ENCODE measurements around the gene SLC12A4.

The SLC12A4 gene

GRCh38 chr16:67933805-67934204, 34.6 kb downstream of the SLC12A4 start:
- Histone ChIP-seq H3K36me3 (ENCODE audit: control insufficient read depth, insufficient read depth, low read length) (peaks cover 45% of the 10 kb centered on the region), H3K4me3 (replicated peaks; ENCODE audit: low read depth, low read length) (no peak overlapping the region), H3K27me3 (replicated peaks; ENCODE audit: control insufficient read depth, insufficient read depth, low read length) (no peaks in the 10 kb centered on the region)
- no peak for TF ChIP-seq CTCF (IDR thresholded peaks at IDR 0.05; ENCODE audit: insufficient read depth, low read length, poor library complexity, severe bottlenecking)
- no peak for DNase-seq (ENCODE audit: extremely low read depth, insufficient read length)

GRCh38 chr16:67932462-67932840, 36.0 kb downstream of the SLC12A4 start:
- TF ChIP-seq CTCF (IDR thresholded peaks at IDR 0.05; ENCODE audit: insufficient read depth, low read length, poor library complexity, severe bottlenecking) = no peak
- DNase-seq (ENCODE audit: extremely low read depth, insufficient read length) = no peak
- H3K4me3 ChIP-seq (replicated peaks; ENCODE audit: low read depth, low read length) = no peak overlapping the region
- no peaks in the 10 kb centered on the region for H3K27me3 ChIP-seq (replicated peaks; ENCODE audit: control insufficient read depth, insufficient read depth, low read length)
- peaks cover 56% of the 10 kb centered on the region for H3K36me3 ChIP-seq (ENCODE audit: control insufficient read depth, insufficient read depth, low read length)

GRCh38 chr16:67931712-67932461, 36.5 kb downstream of the SLC12A4 start, which contains the start of gene CTRL:
Gene CTRL, minus strand, starts transcription at chr16:67931862. Its CDS starts 10 bp downstream, at chr16:67931852.
- Histone ChIP-seq H3K27me3 (replicated peaks; ENCODE audit: control insufficient read depth, insufficient read depth, low read length) (no peaks in the 10 kb centered on the region), H3K36me3 (ENCODE audit: control insufficient read depth, insufficient read depth, low read length) (peaks cover 60% of the 10 kb centered on the region), H3K4me3 (replicated peaks; ENCODE audit: low read depth, low read length) (no peak within 1 kb of the TSS)
- no peak for DNase-seq (ENCODE audit: extremely low read depth, insufficient read length)
- no peak for TF ChIP-seq CTCF (IDR thresholded peaks at IDR 0.05; ENCODE audit: insufficient read depth, low read length, poor library complexity, severe bottlenecking)

DNA sequence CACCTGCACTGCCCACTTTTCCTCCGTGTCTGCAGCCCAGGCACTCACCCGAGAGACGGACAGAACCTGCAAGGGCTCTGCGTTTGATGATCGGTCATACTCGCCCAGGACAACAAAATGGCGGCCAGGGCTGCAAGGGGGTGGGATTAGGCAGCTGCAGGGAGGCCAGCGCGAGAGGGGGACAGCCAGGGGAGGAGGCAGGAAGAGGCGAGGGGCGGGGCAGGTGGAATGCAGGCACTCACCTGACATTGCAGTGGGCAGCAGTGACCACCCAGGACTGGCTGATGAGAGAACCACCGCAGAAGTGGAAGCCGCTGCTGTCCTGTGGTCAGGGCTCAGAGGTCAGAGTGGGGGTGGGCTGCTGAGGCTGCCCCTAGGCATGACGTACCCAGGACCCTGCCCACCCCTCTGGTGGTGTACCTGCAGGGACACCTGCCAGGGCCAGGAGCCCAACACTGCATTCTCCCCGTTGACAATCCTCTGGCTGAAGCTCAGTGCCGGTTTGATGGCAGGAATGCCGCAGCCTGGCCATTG, 37.7 kb downstream of the SLC12A4 start:
- Histone ChIP-seq H3K4me3 (replicated peaks; ENCODE audit: low read depth, low read length) (no peak overlapping the region), H3K27me3 (replicated peaks; ENCODE audit: control insufficient read depth, insufficient read depth, low read length) (no peaks in the 10 kb centered on the region), H3K36me3 (ENCODE audit: control insufficient read depth, insufficient read depth, low read length) (peaks cover 61% of the 10 kb centered on the region)
- DNase-seq (ENCODE audit: extremely low read depth, insufficient read length) = no peak
- no peak for TF ChIP-seq CTCF (IDR thresholded peaks at IDR 0.05; ENCODE audit: insufficient read depth, low read length, poor library complexity, severe bottlenecking)

- no peaks in the 10 kb centered on the region for H3K27me3 ChIP-seq (replicated peaks; ENCODE audit: control insufficient read depth, insufficient read depth, low read length)
- DNase-seq (ENCODE audit: extremely low read depth, insufficient read length) = no peak
- no peak for TF ChIP-seq CTCF (IDR thresholded peaks at IDR 0.05; ENCODE audit: insufficient read depth, low read length, poor library complexity, severe bottlenecking)
- H3K36me3 ChIP-seq (ENCODE audit: control insufficient read depth, insufficient read depth, low read length) = peaks cover 59% of the 10 kb centered on the region
- no peak overlapping the region for H3K4me3 ChIP-seq (replicated peaks; ENCODE audit: low read depth, low read length)
These were observed 38.2 kb downstream of the SLC12A4 start for GRCh38 chr16:67930191-67930590.
